Mesenchymal stem cell (in vitro differentiated cells and primary cell): ENCODE data around the gene NOSTRIN.

Experiments
- DNase-seq: peaks from one replicate; pipeline ENCODE4 v3.0.0-alpha.2; 2013
- H2AFZ ChIP-seq: one replicate; pipeline ENCODE4 v1.6.1; 2013; ENCODE audit warnings: low read depth, mild to moderate bottlenecking, control low read depth, inconsistent platforms, low read length, moderate library complexity
- H2AK5ac ChIP-seq: 2 replicates; pipeline ENCODE4 v1.6.1; 2013; ENCODE audit warnings: low read length, moderate library complexity, mild to moderate bottlenecking, inconsistent platforms; ENCODE audit not compliant: severe bottlenecking
- H2BK120ac ChIP-seq: one replicate; pipeline ENCODE4 v1.6.1; 2013; ENCODE audit warnings: low read depth, mild to moderate bottlenecking, inconsistent platforms, low read length, moderate library complexity
- H2BK12ac ChIP-seq, 2 experiments: one replicate each; pipeline ENCODE4 v1.6.1; 2013; ENCODE audit warnings: inconsistent platforms in 2 of 2, low read length in 2 of 2, mild to moderate bottlenecking in 2 of 2, moderate library complexity in 2 of 2, control low read depth in 1 of 2
- H2BK15ac ChIP-seq: one replicate; pipeline ENCODE4 v1.6.1; 2013; ENCODE audit warnings: mild to moderate bottlenecking, low read depth, inconsistent platforms; ENCODE audit not compliant: poor library complexity, severe bottlenecking
- H2BK5ac ChIP-seq: 2 replicates; pipeline ENCODE4 v1.6.1; 2013; ENCODE audit warnings: low read depth, mild to moderate bottlenecking, low read length, control low read depth, inconsistent platforms; ENCODE audit not compliant: poor library complexity, severe bottlenecking
- H3K14ac ChIP-seq, 2 experiments: one replicate each; pipeline ENCODE4 v1.6.1; 2013; ENCODE audit warnings: inconsistent platforms in 2 of 2, low read length in 2 of 2, control low read depth in 1 of 2, mild to moderate bottlenecking in 1 of 2, moderate library complexity in 1 of 2
- H3K18ac ChIP-seq, 2 experiments: one replicate each; pipeline ENCODE4 v1.6.1; 2013; ENCODE audit warnings: inconsistent platforms in 2 of 2, low read length in 2 of 2, control low read depth in 1 of 2, low read depth in 1 of 2, mild to moderate bottlenecking in 1 of 2
- H3K23ac ChIP-seq, 2 experiments: one replicate each; pipeline ENCODE4 v1.6.1; 2013; ENCODE audit warnings: inconsistent platforms in 2 of 2, low read length in 2 of 2, mild to moderate bottlenecking in 2 of 2, moderate library complexity in 2 of 2, control low read depth in 1 of 2
- H3K27ac ChIP-seq: 2 replicates; pipeline ENCODE4 v1.5.1; 2013; ENCODE audit warnings: mild to moderate bottlenecking, moderate library complexity, low read length, control low read depth, inconsistent platforms; ENCODE audit not compliant: poor library complexity, severe bottlenecking
- H3K27me3 ChIP-seq, 2 experiments: 2 replicates each; pipeline versions ENCODE4 v1.6.1 to v1.7.0; 2013; ENCODE audit warnings: low read length in 2 of 2, mild to moderate bottlenecking in 2 of 2, moderate library complexity in 2 of 2, control low read depth in 1 of 2, inconsistent platforms in 1 of 2; ENCODE audit not compliant: control insufficient read depth in 1 of 2, insufficient read depth in 1 of 2
- H3K36me3 ChIP-seq, 2 experiments: 2 replicates each; pipeline versions ENCODE4 v1.6.1 to v1.7.0; 2013; ENCODE audit warnings: low read length in 2 of 2, control low read depth in 1 of 2, inconsistent platforms in 1 of 2, low read depth in 1 of 2, mild to moderate bottlenecking in 1 of 2; ENCODE audit not compliant: insufficient read depth in 2 of 2, control insufficient read depth in 1 of 2
- H3K4ac ChIP-seq, 2 experiments: one replicate each; pipeline ENCODE4 v1.6.1; 2013; ENCODE audit warnings: inconsistent platforms in 2 of 2, low read length in 2 of 2, mild to moderate bottlenecking in 2 of 2, moderate library complexity in 2 of 2, control low read depth in 1 of 2, low read depth in 1 of 2
- H3K4me1 ChIP-seq: 2 replicates; pipeline ENCODE4 v1.6.1; 2013; ENCODE audit warnings: low read depth, low read length, control low read depth; ENCODE audit not compliant: control insufficient read depth, insufficient read depth
- H3K4me2 ChIP-seq: 2 replicates; pipeline ENCODE4 v1.6.1; 2013; ENCODE audit warnings: low read length, mild to moderate bottlenecking, inconsistent platforms; ENCODE audit not compliant: poor library complexity, severe bottlenecking
- H3K4me3 ChIP-seq, 2 experiments: 2 replicates each; pipeline versions ENCODE4 v1.5.1 to v1.7.0; 2013; ENCODE audit warnings: low read length in 2 of 2, mild to moderate bottlenecking in 2 of 2, control low read depth in 1 of 2, low read depth in 1 of 2; ENCODE audit not compliant: insufficient read depth in 1 of 2
- H3K79me1 ChIP-seq: replicated peaks from 2 replicates; pipeline ENCODE4 v1.6.1; 2013; ENCODE audit warnings: mild to moderate bottlenecking, control low read depth, low read length, inconsistent platforms; ENCODE audit not compliant: poor library complexity, severe bottlenecking
- H3K9ac ChIP-seq: 2 replicates; pipeline ENCODE4 v1.7.0; 2013; ENCODE audit warnings: mild to moderate bottlenecking, low read length, moderate library complexity
- H3K9me3 ChIP-seq: 2 replicates; pipeline ENCODE4 v1.7.0; 2013; ENCODE audit warnings: mild to moderate bottlenecking, low read length; ENCODE audit not compliant: control insufficient read depth
- H4K8ac ChIP-seq: one replicate; pipeline ENCODE4 v1.6.1; 2013; ENCODE audit warnings: inconsistent platforms, mild to moderate bottlenecking, low read length, moderate library complexity
- H4K91ac ChIP-seq: one replicate; pipeline ENCODE4 v1.6.1; 2013; ENCODE audit warnings: mild to moderate bottlenecking, low read length, inconsistent platforms
- WGBS: methylation state at CpG from one replicate; pipeline ENCODE4 v1.1.7; 2013; ENCODE audit warnings: mixed read lengths; 5-methylcytosine and 5-hydroxymethylcytosine counted together

NOSTRIN gene

DNA sequence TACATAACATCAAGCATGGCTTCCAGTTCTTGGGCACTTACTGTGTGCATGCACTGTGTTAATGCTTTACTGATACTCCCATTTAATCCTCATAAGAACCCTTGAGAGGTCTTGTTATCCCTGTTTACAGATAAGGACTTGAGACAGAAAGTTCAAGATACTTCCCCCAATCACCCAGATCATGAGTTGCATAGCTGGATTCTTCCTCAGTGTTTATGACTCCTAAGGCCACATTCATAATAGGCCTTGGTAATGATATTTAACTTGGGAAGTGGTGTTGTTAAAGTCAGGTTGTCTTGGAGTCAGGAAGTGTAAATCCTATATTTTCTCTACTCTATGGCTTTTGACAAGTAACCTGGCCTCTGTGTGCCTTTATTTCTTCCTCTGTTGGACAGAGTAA, 22.7 kb downstream of the NOSTRIN start:
- Histone ChIP-seq H3K4ac (no peak overlapping the region), H3K27me3 (no peaks in the 10 kb centered on the region), H3K14ac (no peak overlapping the region), H2BK5ac (no peak overlapping the region), H4K91ac (no peak overlapping the region), H2BK15ac (no peak overlapping the region), H3K4me2 (no peak overlapping the region), H2AK5ac (no peak overlapping the region), H3K9ac (no peak overlapping the region), H3K23ac (no peak overlapping the region), H3K79me1 (no peaks in the 10 kb centered on the region), H3K9me3 (no peaks in the 10 kb centered on the region), H4K8ac (no peak overlapping the region), H2BK120ac (no peak overlapping the region), H3K4me3 (no peak overlapping the region), H3K18ac (no peak overlapping the region), H2BK12ac (no peak overlapping the region), H3K27ac (no peak overlapping the region), H3K36me3 (no peaks in the 10 kb centered on the region), H3K4me1 (no peaks in the 10 kb centered on the region), H2AFZ (no peak overlapping the region)
- no peak for DNase-seq

DNA sequence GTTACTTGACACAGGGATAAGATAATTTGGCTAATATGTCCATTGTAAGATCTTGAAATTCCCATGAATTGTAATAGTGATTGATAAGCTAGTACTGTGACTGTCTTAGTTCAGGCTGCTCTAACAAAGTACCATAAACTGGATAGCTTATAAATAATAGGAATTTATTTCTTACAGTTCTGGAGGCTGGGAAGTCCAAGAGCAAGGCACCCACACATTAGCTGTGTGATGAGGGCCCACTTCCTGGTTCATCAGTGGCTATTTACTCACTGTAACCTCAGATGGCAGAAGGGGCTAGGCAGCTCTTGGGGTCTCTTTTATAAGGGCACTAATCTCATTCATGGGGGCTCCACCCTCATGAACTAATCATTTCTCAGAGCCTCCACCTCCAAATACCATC, 28.5 kb downstream of the NOSTRIN start:
- no peak for DNase-seq
- Histone ChIP-seq H4K8ac (no peak overlapping the region), H3K36me3 (no peaks in the 10 kb centered on the region)

DNA sequence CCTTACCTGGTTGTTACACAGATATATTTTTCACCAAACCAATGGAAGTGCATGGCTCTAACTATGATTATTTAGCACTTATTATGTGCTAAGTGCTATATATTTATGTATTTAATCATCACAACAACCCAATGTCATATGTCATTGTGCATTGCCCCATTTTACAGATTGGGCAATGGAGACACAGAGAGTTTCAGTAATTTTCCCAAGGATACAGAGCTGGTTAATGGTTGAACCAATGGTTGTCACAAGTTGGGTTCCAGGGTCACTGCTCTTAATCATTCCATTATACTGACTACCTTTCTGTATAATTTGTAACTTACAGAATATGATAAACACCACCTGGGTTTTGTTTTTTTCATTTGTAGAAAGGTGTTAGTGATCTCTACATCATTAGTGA, 29.2 kb downstream of the NOSTRIN start:
- no peak overlapping the region for H2AK5ac ChIP-seq
- no peaks in the 10 kb centered on the region for H3K79me1 ChIP-seq
- no peak overlapping the region for H2BK5ac ChIP-seq
- no peak overlapping the region for H3K14ac ChIP-seq
- no peaks in the 10 kb centered on the region for H3K4me1 ChIP-seq
- no peak overlapping the region for H3K23ac ChIP-seq
- H3K9me3 ChIP-seq: no peaks in the 10 kb centered on the region
- no peak overlapping the region for H2BK15ac ChIP-seq
- H2BK12ac ChIP-seq: no peak overlapping the region
- no peak overlapping the region for H4K8ac ChIP-seq
- no peak overlapping the region for H3K4me3 ChIP-seq
- no peaks in the 10 kb centered on the region for H3K36me3 ChIP-seq
- no peak overlapping the region for H3K9ac ChIP-seq
- H3K27me3 ChIP-seq: no peaks in the 10 kb centered on the region
- no peak overlapping the region for H3K18ac ChIP-seq
- no peak overlapping the region for H3K27ac ChIP-seq
- H3K4ac ChIP-seq: no peak overlapping the region
- no peak overlapping the region for H2AFZ ChIP-seq
- no peak overlapping the region for H3K4me2 ChIP-seq
- no peak overlapping the region for H4K91ac ChIP-seq
- no peak for DNase-seq
- H2BK120ac ChIP-seq: no peak overlapping the region

More for the DNA sequence above, 28.5 kb downstream of the NOSTRIN start:
- Histone ChIP-seq H4K91ac (no peak overlapping the region), H2BK5ac (no peak overlapping the region), H2BK15ac (no peak overlapping the region), H3K18ac (no peak overlapping the region), H2AK5ac (no peak overlapping the region), H3K4me2 (no peak overlapping the region), H3K79me1 (no peaks in the 10 kb centered on the region), H3K4me1 (no peaks in the 10 kb centered on the region), H3K27ac (no peak overlapping the region), H3K4me3 (no peak overlapping the region), H3K4ac (no peak overlapping the region), H2BK12ac (no peak overlapping the region), H3K27me3 (no peaks in the 10 kb centered on the region), H3K9ac (no peak overlapping the region), H3K14ac (no peak overlapping the region), H2AFZ (no peak overlapping the region), H2BK120ac (no peak overlapping the region), H3K9me3 (no peaks in the 10 kb centered on the region), H3K23ac (no peak overlapping the region)

DNA sequence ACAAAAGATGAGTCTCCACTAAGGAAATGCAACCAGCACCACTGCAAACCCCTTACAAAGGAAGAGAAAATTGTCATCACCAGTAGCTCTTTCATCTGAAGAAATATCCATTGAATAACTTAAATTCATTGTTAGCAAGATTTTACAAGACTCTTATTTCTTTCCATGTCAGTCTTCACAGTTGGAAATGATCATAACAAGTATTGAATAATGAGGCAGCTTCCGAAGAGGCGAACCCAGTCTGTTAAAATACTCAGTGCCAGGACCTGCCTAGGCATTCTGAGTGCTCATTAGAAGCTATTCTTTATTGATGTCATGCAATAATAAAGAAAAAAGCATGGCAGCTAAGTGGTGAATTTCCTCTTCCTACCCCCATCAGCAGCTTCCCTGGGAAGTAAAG, 33.5 kb downstream of the NOSTRIN start:
- Histone ChIP-seq H4K8ac (no peak overlapping the region), H3K4ac (no peak overlapping the region), H2BK12ac (no peak overlapping the region), H2BK15ac (no peak overlapping the region), H3K14ac (no peak overlapping the region), H3K9ac (no peak overlapping the region), H3K4me1 (no peaks in the 10 kb centered on the region), H3K36me3 (no peaks in the 10 kb centered on the region), H4K91ac (no peak overlapping the region), H3K4me2 (no peak overlapping the region), H3K27me3 (no peaks in the 10 kb centered on the region), H3K18ac (no peak overlapping the region), H3K27ac (no peak overlapping the region), H2AK5ac (no peak overlapping the region), H3K9me3 (no peaks in the 10 kb centered on the region), H3K23ac (no peak overlapping the region), H2BK5ac (no peak overlapping the region), H2AFZ (no peak overlapping the region), H2BK120ac (no peak overlapping the region), H3K79me1 (no peaks in the 10 kb centered on the region), H3K4me3 (no peak overlapping the region)
- no peak for DNase-seq
- WGBS: 100% methylated on average over 2 of the region's 2 CpGs
